K562 (cell line): ENCODE measurements around the gene PDZD2. TPM values are rescaled to one million over a fixed set of nuclear protein-coding genes. Genes with fewer than 3 reads are reported as not detected.

Experiments
- ATAC-seq: fragments of 200-7000 bp; cut with Tn5 transposase; 3 replicates; pipeline ENCODE4 v1.9.1; 2020; ENCODE audit warnings: moderate library complexity
- BruUV-seq: library from RNA; stranded (reverse); fragments of 400-500 nt; replicated peaks from 2 replicates; lab custom pipeline; 2021; lab: Mats Ljungman, UMichigan
- CTCF ChIA-PET: fragments of 300-600 bp; formaldehyde crosslinking; extraction: SDS; loops from one replicate; lab custom pipeline; 2021; ENCODE audit warnings: low intra/inter-chr PET ratio; lab: Yijun Ruan, JAX
- POLR2A ChIA-PET: fragments of 300-600, 350-650 bp; sonication (Branson Sonifier 250); formaldehyde crosslinking; extraction: SDS; loops from one replicate; lab custom pipeline; 2021; ENCODE audit warnings: antibody characterized with exemption, inconsistent platforms; lab: Yijun Ruan, JAX
- DNase-seq, 4 experiments: peaks; one replicate each; pipeline versions ENCODE4 v3.0.0 to v3.0.0-alpha.2; 2011 to 2018; ENCODE audit warnings: low spot score in 3 of 4, mixed read lengths in 3 of 4; ENCODE audit errors: extremely low read depth in 1 of 4
- FAIRE-seq: peaks from 2 replicates; lab custom pipeline; 2011; peaks lifted over from hg19 to GRCh38; lab: Jason Lieb, UNC
- H2AFZ ChIP-seq: 2 replicates; pipeline ENCODE4 v1.6.0; 2011; ENCODE audit warnings: low read depth, low read length, control low read depth, inconsistent platforms
- H3K27ac ChIP-seq: fragments of 200-600 bp; 3 replicates; pipeline ENCODE4 v1.8.0; 2011; ENCODE audit warnings: low read depth, mild to moderate bottlenecking, control low read depth, inconsistent platforms, low read length, moderate library complexity, mixed read lengths; ENCODE audit errors: extremely low read depth
- H3K27me3 ChIP-seq, 2 experiments: fragments of 300-600 bp in 1 of 2; 2 replicates in 1 of 2; 3 replicates in 1 of 2; pipeline versions ENCODE4 v1.6.0 to v1.8.0; 2011; ENCODE audit warnings: inconsistent platforms in 2 of 2, low read length in 2 of 2, mild to moderate bottlenecking in 1 of 2, mixed read lengths in 1 of 2, moderate library complexity in 1 of 2; ENCODE audit not compliant: control insufficient read depth in 2 of 2, insufficient read depth in 2 of 2
- H3K36me3 ChIP-seq: fragments of 300-600 bp; 3 replicates; pipeline ENCODE4 v1.8.0; 2011; ENCODE audit warnings: mild to moderate bottlenecking, low read length, inconsistent platforms; ENCODE audit not compliant: control insufficient read depth, insufficient read depth
- H3K4me1 ChIP-seq, 2 experiments: fragments of 200-600 bp in 1 of 2; replicated peaks in 1 of 2; 2 replicates in 1 of 2; 3 replicates in 1 of 2; pipeline versions ENCODE4 v1.5.1 to v1.8.0; 2011; ENCODE audit warnings: inconsistent platforms in 2 of 2, low read length in 2 of 2, mild to moderate bottlenecking in 1 of 2, mixed read lengths in 1 of 2, moderate library complexity in 1 of 2; ENCODE audit not compliant: control insufficient read depth in 2 of 2, insufficient read depth in 2 of 2
- H3K4me2 ChIP-seq: 2 replicates; pipeline ENCODE4 v1.6.1; 2011; ENCODE audit warnings: low read length, control low read depth, inconsistent platforms, mixed read lengths; ENCODE audit not compliant: insufficient read depth
- H3K4me3 ChIP-seq: fragments of 200-600 bp; sonication (generic), shearing (Covaris generic); 2 replicates; pipeline ENCODE4 v1.5.1; 2016; ENCODE audit warnings: control low read depth, inconsistent platforms
- H3K79me2 ChIP-seq: fragments of 200-600 bp; 3 replicates; pipeline ENCODE4 v1.8.0; 2011; ENCODE audit warnings: low read length, inconsistent platforms; ENCODE audit not compliant: control insufficient read depth, insufficient read depth
- H3K9ac ChIP-seq, 2 experiments: 2 replicates each; pipeline versions ENCODE4 v1.6.0 to v1.6.1; 2011; ENCODE audit warnings: low read depth in 2 of 2, low read length in 2 of 2, control low read depth in 1 of 2, inconsistent platforms in 1 of 2, mild to moderate bottlenecking in 1 of 2, mixed read lengths in 1 of 2; ENCODE audit not compliant: insufficient read depth in 1 of 2
- H3K9me1 ChIP-seq: one replicate; pipeline ENCODE4 v1.6.0; 2011; ENCODE audit warnings: inconsistent platforms, mild to moderate bottlenecking, low read length, moderate library complexity; ENCODE audit not compliant: control insufficient read depth, insufficient read depth
- H3K9me3 ChIP-seq: replicated peaks from 2 replicates; pipeline ENCODE4 v1.5.1; 2011; ENCODE audit warnings: low read depth, low read length, inconsistent platforms; ENCODE audit not compliant: control insufficient read depth, insufficient read depth
- H4K20me1 ChIP-seq: replicated peaks from 2 replicates; pipeline ENCODE4 v1.6.1; 2011; ENCODE audit warnings: low read length, inconsistent platforms, mixed read lengths; ENCODE audit not compliant: control insufficient read depth, insufficient read depth
- ARID2 ChIP-seq: fragments of 450-650 bp; IDR thresholded peaks from 2 replicates; pipeline ENCODE4 v1.6.1; 2017; ENCODE audit warnings: antibody characterized with exemption, mild to moderate bottlenecking
- CBX2 ChIP-seq: fragments of 200-600 bp; sonication (generic); IDR thresholded peaks from one replicate; pipeline ENCODE4 v1.6.1; 2012; ENCODE audit warnings: mild to moderate bottlenecking, low read length, inconsistent platforms; ENCODE audit not compliant: insufficient read depth, poor library complexity, severe bottlenecking
- CXXC5 ChIP-seq: fragments of 250-450 bp; sonication (Bioruptor Pico); IDR thresholded peaks from 2 replicates; pipeline ENCODE4 v1.8.0; 2022; ENCODE audit warnings: inconsistent platforms, mild to moderate bottlenecking, moderate library complexity
- GTF2B ChIP-seq: IDR thresholded peaks from 2 replicates; pipeline ENCODE4 v1.6.1; 2011; ENCODE audit not compliant: insufficient read length; ENCODE audit errors: extremely low read depth
- KAT8 ChIP-seq: fragments of 450-650 bp; IDR thresholded peaks from 2 replicates; pipeline ENCODE4 v1.6.1; 2016; ENCODE audit warnings: low read depth, mild to moderate bottlenecking
- NEUROD1 ChIP-seq: fragments of 150-350 bp; IDR thresholded peaks from 2 replicates; pipeline ENCODE4 v1.6.1; 2014; ENCODE audit warnings: borderline replicate concordance, low read length, low read depth; ENCODE audit not compliant: partially characterized antibody
- WHSC1 ChIP-seq: IDR thresholded peaks from one replicate; pipeline ENCODE4 v1.6.1; 2012; ENCODE audit warnings: low read length, control low read depth, inconsistent platforms
- ZBTB34 ChIP-seq: fragments of 250-450 bp; sonication (Bioruptor Pico); IDR thresholded peaks from 2 replicates; pipeline ENCODE4 v1.8.0; 2021; ENCODE audit warnings: mild to moderate bottlenecking, moderate library complexity
- ZNF165 ChIP-seq: fragments of 250-450 bp; sonication (Bioruptor Pico); IDR thresholded peaks from 2 replicates; pipeline ENCODE4 v1.4.0; 2020; ENCODE audit warnings: borderline replicate concordance
- WGBS: fragments of 100-300 bp; shearing (Covaris generic); methylation state at CpG from one replicate; pipeline ENCODE4 v1.1.6; 2016; ENCODE audit warnings: low coverage, mixed read lengths; ENCODE audit not compliant: insufficient coverage; ENCODE audit errors: missing lambda C conversion rate; 5-methylcytosine and 5-hydroxymethylcytosine counted together
- in situ Hi-C: fragments of 300-500 bp; cut with MboI; formaldehyde crosslinking; loops from 4 replicates; pipeline ENCODE4 v1.15.0; 2018; ENCODE audit warnings: inconsistent platforms, mixed read lengths
- intact Hi-C: fragments of 100-400 bp; cut with micrococcal nuclease; formaldehyde crosslinking; loops from 2 replicates; pipeline ENCODE4 v1.14.2; 2022
- polyA plus RNA-seq, 8 experiments: library from polyadenylated mRNA; depleted of rRNA in 4 of 8; stranded (reverse) in 5 of 8; unstranded in 3 of 8; fragments of >200 nt; fragmentation: Nextera tagmentation in 2 of 8; fragmentation: Illumina TruSeq in 1 of 8; extraction: Ambion mirVana in 2 of 8; extraction: Trizol in 1 of 8; gene quantifications; 2 replicates each; pipeline versions ENCODE4 v1.2.1 to v1.2.3, GENCODE V29; 2011 to 2014; ENCODE audit warnings: inconsistent platforms in 1 of 8, missing spikeins in 1 of 8
- total RNA-seq, 7 experiments: library from RNA; depleted of rRNA in 6 of 7; stranded (reverse); fragments of >200 nt in 6 of 7; fragmentation: Illumina TruSeq in 2 of 7; extraction: Trizol in 2 of 7; gene quantifications; 2 replicates each; pipeline versions ENCODE4 v1.2.1 to v1.2.3, GENCODE V29; 2011 to 2021; ENCODE audit warnings: low replicate concordance in 1 of 7

PDZD2 gene
- total and polyA plus RNA-seq, 9 of the 15 experiments (the other 6 are each of a cell fraction or from before 2014, with no cell fraction given), result 0.02 to 0.08 (median 0.04) TPM; not detected in 6

GRCh38 chr5:31931874-31932273 lies 292.9 kb downstream of the PDZD2 start:
- in situ Hi-C loops, result no loop called here

More at GRCh38 chr5:31931874-31932273, 292.9 kb downstream of the PDZD2 start:
- DNase-seq, result no peak
- TF ChIP-seq CBX2 (no peak), GTF2B (no peak), NEUROD1 (no peak), CXXC5 (CRISPR knock-in tag) (no peak), ARID2 (no peak), ZBTB34 (CRISPR knock-in tag) (no peak), WHSC1 (no peak), ZNF165 (CRISPR knock-in tag) (no peak), KAT8 (no peak)
- ChIA-PET POLR2A (interaction anchor here (1.3 kb wide), 1 partner anchor 10 kb away, joined by 4 read pairs; no protein-coding TSS in a partner anchor), CTCF (no interaction called here)
- FAIRE-seq, result no peak
- no peak for ATAC-seq
- no peaks in the 10 kb centered on the region for H3K4me1 ChIP-seq
- H4K20me1 ChIP-seq, result 0 out of 2 replicates have a peak, but pooled peaks cover 3% of the 10 kb centered on the region
- intact Hi-C loops, result no loop called here
- no peak overlapping the region for H2AFZ ChIP-seq
- no peak overlapping the region for H3K4me3 ChIP-seq
- 2% methylated on average over 4 of the region's 4 CpGs for WGBS
- no peaks in the 10 kb centered on the region for H3K9me3 ChIP-seq
- H3K79me2 ChIP-seq, result no peaks in the 10 kb centered on the region
- H3K9me1 ChIP-seq, result no peaks in the 10 kb centered on the region
- no peaks in the 10 kb centered on the region for H3K36me3 ChIP-seq
- H3K27me3 ChIP-seq, result peaks cover 13 to 31% of the 10 kb centered on the region in 2 experiments; a peak in 3 of 5 replicates
- no peak overlapping the region for H3K9ac ChIP-seq
- no peak overlapping the region for H3K27ac ChIP-seq
- no TSS peak for BruUV-seq
- H3K4me2 ChIP-seq, result no peak overlapping the region
